ENCODE measurements around the gene TACC3. TPM values are rescaled to one million over a fixed set of nuclear protein-coding genes. Genes with fewer than 3 reads are reported as not detected.
A peak's percentile ranks its signal among the peaks of the same experiment; 100 is the strongest.

TACC3 gene
- total RNA-seq, 1 experiment from 2014 or later: 156 TPM

GRCh38 chr4:1770791-1771231 is 49.5 kb downstream of the TACC3 start:
- no peaks in the 10 kb centered on the region for H3K27me3 ChIP-seq (ENCODE audit: insufficient read depth, low read length)
- TF ChIP-seq CTCF (conservative IDR thresholded peaks at IDR 0.05): no peak
- H3K56ac ChIP-seq (ENCODE audit: insufficient read length, low read depth, low read length): no peak overlapping the region
- no peak overlapping the region for H4K91ac ChIP-seq (ENCODE audit: insufficient read length, low read depth, low read length)
- H2BK15ac ChIP-seq (ENCODE audit: low read depth, low read length): no peak overlapping the region
- no peaks in the 10 kb centered on the region for H3K9me3 ChIP-seq (ENCODE audit: control insufficient read depth, low read depth, low read length)
- H3K9ac ChIP-seq (ENCODE audit: extremely low read depth, insufficient read length, low read length): no peak overlapping the region
- H3K18ac ChIP-seq (ENCODE audit: insufficient read length, low read depth, low read length): peak overlapping the region; percentile 36
- H3K9me3 Mint-ChIP-seq: no peaks in the 10 kb centered on the region
- H3T11ph ChIP-seq (ENCODE audit: low read length): no peak overlapping the region
- no peak overlapping the region for H2BK20ac ChIP-seq (ENCODE audit: low read depth, low read length, poor library complexity, severe bottlenecking)
- H3K4me1 Mint-ChIP-seq: peaks cover 9 to 24% of the 10 kb centered on the region in 2 experiments
- no peak overlapping the region; the same call in 1 of the 2 replicates for H3K14ac ChIP-seq (ENCODE audit: insufficient read depth, low read length)
- H3K79me1 ChIP-seq (ENCODE audit: insufficient read depth, low read depth, low read length, poor library complexity, severe bottlenecking): no peaks in the 10 kb centered on the region
- no peak overlapping the region for H3K4me2 ChIP-seq (ENCODE audit: insufficient read depth, insufficient read length, low read length)
- no peaks in the 10 kb centered on the region for H3K79me2 ChIP-seq (ENCODE audit: insufficient read depth, low read length)
- peaks cover 7% of the 10 kb centered on the region for H3K27me3 Mint-ChIP-seq (ENCODE audit: low read depth)
- H3K23me2 ChIP-seq (ENCODE audit: insufficient read length, low read depth, low read length, poor library complexity, severe bottlenecking): peaks cover 3% of the 10 kb centered on the region
- H4K5ac ChIP-seq (ENCODE audit: insufficient read length, low read depth, low read length): no peak overlapping the region
- no peak for DNase-seq
- no peak overlapping the region for H3K27ac ChIP-seq (ENCODE audit: insufficient read length, low read depth, low read length)
- H3K4ac ChIP-seq (ENCODE audit: low read depth, low read length): no peak overlapping the region
- no peaks in the 10 kb centered on the region; the same call in 1 of the 2 replicates for H3K4me1 ChIP-seq (ENCODE audit: insufficient read depth, low read length)
- no peak overlapping the region for H3K4me3 Mint-ChIP-seq
- no peak overlapping the region for H2AFZ ChIP-seq (ENCODE audit: low read length)
- H3K36me3 Mint-ChIP-seq (ENCODE audit: insufficient read depth in 1 of 3, low read depth in 3 of 3): no peaks in the 10 kb centered on the region
- H2AK5ac ChIP-seq (ENCODE audit: insufficient read length, low read length): no peak overlapping the region
- no peak overlapping the region for H2BK5ac ChIP-seq (ENCODE audit: insufficient read length, low read length)
- WGBS (ENCODE audit: extremely low coverage, insufficient read length, low lambda C conversion rate): no CpG with 5 or more reads among the region's 11 CpGs
- no peak overlapping the region for H2BK12ac ChIP-seq (ENCODE audit: insufficient read length, low read depth, low read length)
- no peak overlapping the region for H4K8ac ChIP-seq (replicated peaks; ENCODE audit: insufficient read length, low read depth, low read length)
- no peaks in the 10 kb centered on the region for H4K20me1 ChIP-seq (ENCODE audit: control insufficient read depth, insufficient read depth, insufficient read length)
- H3K23ac ChIP-seq (ENCODE audit: insufficient read length, low read depth, low read length): no peak overlapping the region
- H2BK120ac ChIP-seq (ENCODE audit: low read depth, low read length, poor library complexity, severe bottlenecking): no peak overlapping the region
- H3K27ac Mint-ChIP-seq: no peak overlapping the region
